OCI-LY3 (cell line): ENCODE results near the gene AKAP3.

Experiments used
- H2AFZ ChIP-seq: fragments of 200-600, 300-600 bp; shearing (Covaris generic); 2 replicates; pipeline ENCODE4 v1.6.0; 2014; ENCODE audit warnings: antibody characterized with exemption, low read depth, low read length
- H3K27ac ChIP-seq: fragments of 200-600, 300-600 bp; sonication (generic); 2 replicates; pipeline ENCODE4 v1.5.1; 2014; ENCODE audit warnings: mild to moderate bottlenecking, low read length, moderate library complexity, mixed read lengths
- H3K27me3 ChIP-seq: fragments of 200-600, 300-600 bp; sonication (generic); 2 replicates; pipeline ENCODE4 v1.6.1; 2014; ENCODE audit warnings: low read depth, low read length, mixed read lengths
- H3K36me3 ChIP-seq: fragments of 200-600, 300-600 bp; sonication (generic); replicated peaks from 2 replicates; pipeline ENCODE3; 2014; ENCODE audit warnings: low read depth, low read length, mixed read lengths
- H3K4me1 ChIP-seq: fragments of 300-600, 200-600 bp; sonication (generic); 2 replicates; pipeline ENCODE4 v1.6.1; 2014; ENCODE audit warnings: low read length, mixed read lengths
- H3K4me2 ChIP-seq: fragments of 200-600, 300-600 bp; sonication (generic); 2 replicates; pipeline ENCODE4 v1.6.1; 2014; ENCODE audit warnings: low read length, mixed read lengths
- H3K4me3 ChIP-seq: fragments of 300-600, 200-600 bp; sonication (generic); 2 replicates; pipeline ENCODE4 v1.5.1; 2014; ENCODE audit warnings: antibody characterized with exemption, mild to moderate bottlenecking, low read length, moderate library complexity
- H3K79me2 ChIP-seq: fragments of 300-600, 200-600 bp; shearing (Covaris generic); 2 replicates; pipeline ENCODE4 v1.6.1; 2014; ENCODE audit warnings: mild to moderate bottlenecking, low read length, mixed read lengths
- H3K9ac ChIP-seq: fragments of 300-600, 200-600 bp; shearing (Covaris generic); 2 replicates; pipeline ENCODE4 v1.6.0; 2014; ENCODE audit warnings: mild to moderate bottlenecking, low read length, moderate library complexity
- H3K9me3 ChIP-seq: fragments of 200-600, 300-600 bp; shearing (Covaris generic); 2 replicates; pipeline ENCODE4 v1.6.1; 2014; ENCODE audit warnings: low read length, mixed read lengths; ENCODE audit not compliant: insufficient read depth
- H4K20me1 ChIP-seq: fragments of 200-600, 300-600 bp; sonication (generic); 2 replicates; pipeline ENCODE4 v1.6.1; 2016; ENCODE audit warnings: low read length, mixed read lengths; ENCODE audit not compliant: insufficient read depth
- EZH2phosphoT487 ChIP-seq: fragments of 200-600 bp; shearing (Covaris generic); IDR thresholded peaks from 2 replicates; pipeline ENCODE4 v1.6.1; 2018; ENCODE audit warnings: antibody characterized with exemption, mixed run types, low read depth
- TF ChIP-seq, protein P1 (sequence below): fragments of 200-600, 300-600 bp; sonication (generic); IDR thresholded peaks from 2 replicates; pipeline ENCODE4 v1.5.1; 2014; ENCODE audit warnings: antibody characterized with exemption, low read length, low read depth

The AKAP3 gene

DNA sequence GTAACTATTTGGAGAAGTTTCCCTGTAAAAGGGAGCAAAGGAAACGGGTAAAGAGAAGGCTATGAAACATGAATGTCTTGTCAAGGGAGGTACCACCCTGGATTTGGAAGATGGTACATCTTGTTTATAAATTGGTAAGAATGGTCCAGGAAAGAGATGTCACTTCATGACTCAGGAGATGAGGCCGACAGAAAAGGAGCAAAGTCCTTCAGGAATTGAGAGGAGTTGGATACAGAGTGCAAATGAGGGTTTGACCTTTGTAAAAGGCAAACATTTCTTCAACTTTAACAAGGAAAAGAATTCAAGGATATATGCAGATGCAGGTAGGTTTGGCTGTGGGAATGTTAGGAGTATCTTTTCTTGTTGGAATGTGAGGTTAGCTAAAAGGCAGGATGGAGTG is 30.9 kb upstream of the AKAP3 start:
- no peak overlapping the region for H3K9ac ChIP-seq
- no peak overlapping the region for H3K27ac ChIP-seq
- no peaks in the 10 kb centered on the region for H4K20me1 ChIP-seq
- H3K4me3 ChIP-seq: no peak overlapping the region
- H3K9me3 ChIP-seq: no peaks in the 10 kb centered on the region
- no peak overlapping the region for H2AFZ ChIP-seq
- no peaks in the 10 kb centered on the region for H3K27me3 ChIP-seq
- H3K79me2 ChIP-seq: no peaks in the 10 kb centered on the region
- H3K4me2 ChIP-seq: no peak overlapping the region
- H3K4me1 ChIP-seq: no peaks in the 10 kb centered on the region
- H3K36me3 ChIP-seq: peaks cover 13% of the 10 kb centered on the region
- TF ChIP-seq, protein P1, sequence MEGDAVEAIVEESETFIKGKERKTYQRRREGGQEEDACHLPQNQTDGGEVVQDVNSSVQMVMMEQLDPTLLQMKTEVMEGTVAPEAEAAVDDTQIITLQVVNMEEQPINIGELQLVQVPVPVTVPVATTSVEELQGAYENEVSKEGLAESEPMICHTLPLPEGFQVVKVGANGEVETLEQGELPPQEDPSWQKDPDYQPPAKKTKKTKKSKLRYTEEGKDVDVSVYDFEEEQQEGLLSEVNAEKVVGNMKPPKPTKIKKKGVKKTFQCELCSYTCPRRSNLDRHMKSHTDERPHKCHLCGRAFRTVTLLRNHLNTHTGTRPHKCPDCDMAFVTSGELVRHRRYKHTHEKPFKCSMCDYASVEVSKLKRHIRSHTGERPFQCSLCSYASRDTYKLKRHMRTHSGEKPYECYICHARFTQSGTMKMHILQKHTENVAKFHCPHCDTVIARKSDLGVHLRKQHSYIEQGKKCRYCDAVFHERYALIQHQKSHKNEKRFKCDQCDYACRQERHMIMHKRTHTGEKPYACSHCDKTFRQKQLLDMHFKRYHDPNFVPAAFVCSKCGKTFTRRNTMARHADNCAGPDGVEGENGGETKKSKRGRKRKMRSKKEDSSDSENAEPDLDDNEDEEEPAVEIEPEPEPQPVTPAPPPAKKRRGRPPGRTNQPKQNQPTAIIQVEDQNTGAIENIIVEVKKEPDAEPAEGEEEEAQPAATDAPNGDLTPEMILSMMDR: no peak
- TF ChIP-seq EZH2phosphoT487: no peak

DNA sequence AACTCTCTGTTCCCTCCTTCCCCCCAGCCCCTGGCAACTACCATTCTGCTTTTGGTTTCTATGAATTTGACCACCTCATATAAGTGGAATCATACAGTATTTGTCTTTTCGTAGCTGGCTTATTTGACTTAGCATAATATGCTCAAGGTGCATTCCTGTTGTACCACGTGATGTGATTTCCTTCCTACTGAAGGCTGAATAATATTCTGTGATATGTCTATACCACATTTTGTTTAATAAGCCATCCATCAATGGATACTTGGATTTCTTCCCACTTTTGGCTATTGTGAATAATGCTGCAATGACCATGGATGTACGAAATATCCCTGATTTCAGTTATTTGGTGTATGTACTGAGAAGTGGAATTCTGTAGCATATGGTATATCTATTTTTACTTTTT is 16.4 kb upstream of the AKAP3 start:
- no peak overlapping the region for H3K9ac ChIP-seq
- H4K20me1 ChIP-seq: no peaks in the 10 kb centered on the region
- no peaks in the 10 kb centered on the region for H3K27me3 ChIP-seq
- peaks cover 87% of the 10 kb centered on the region for H3K36me3 ChIP-seq
- no peaks in the 10 kb centered on the region for H3K9me3 ChIP-seq
- 0 out of 2 replicates have a peak, but pooled peaks cover 3% of the 10 kb centered on the region for H3K79me2 ChIP-seq
- H3K4me1 ChIP-seq: peaks cover 30% of the 10 kb centered on the region
- H3K4me2 ChIP-seq: no peak overlapping the region
- TF ChIP-seq, protein P1: no peak
- TF ChIP-seq EZH2phosphoT487: no peak
- H3K4me3 ChIP-seq: no peak overlapping the region
- no peak overlapping the region for H2AFZ ChIP-seq
- H3K27ac ChIP-seq: no peak overlapping the region

DNA sequence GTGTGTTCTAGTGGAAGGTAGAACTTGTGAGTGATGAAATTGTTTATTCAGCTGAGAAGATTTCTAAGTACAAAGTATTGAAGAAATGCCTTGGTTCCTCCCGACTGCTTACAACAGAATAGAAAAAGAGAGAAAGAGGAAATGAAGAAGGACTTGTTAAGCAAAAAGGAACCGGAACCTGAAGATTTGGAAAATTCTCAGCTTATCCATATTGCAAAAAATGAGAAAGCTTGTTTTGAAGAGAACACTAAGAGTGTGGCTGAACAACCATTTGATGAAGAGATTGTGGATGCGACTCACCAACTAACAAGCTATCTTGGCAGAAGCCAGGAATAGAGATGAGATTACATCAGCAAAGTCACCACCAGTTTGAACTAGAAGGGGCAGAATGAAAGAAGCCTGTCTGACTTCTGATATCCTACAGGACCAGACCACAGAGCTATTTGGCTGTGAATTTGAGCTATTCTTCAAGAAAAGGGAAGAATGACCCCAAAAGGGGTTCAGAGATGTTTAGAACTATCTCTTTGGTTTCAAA is 15.2 kb upstream of the AKAP3 start:
- Histone ChIP-seq H4K20me1 (no peaks in the 10 kb centered on the region), H3K4me3 (no peak overlapping the region), H3K9me3 (no peaks in the 10 kb centered on the region), H3K27me3 (no peaks in the 10 kb centered on the region), H2AFZ (no peak overlapping the region), H3K36me3 (peaks cover 87% of the 10 kb centered on the region), H3K4me2 (peak overlapping the region; percentile 19; the same call in 1 of the 2 replicates), H3K27ac (peak overlapping the region; percentile 28), H3K9ac (no peak overlapping the region; the same call in 1 of the 2 replicates), H3K79me2 (0 out of 2 replicates have a peak, but pooled peaks cover 3% of the 10 kb centered on the region), H3K4me1 (peaks cover 36% of the 10 kb centered on the region)
- TF ChIP-seq EZH2phosphoT487: no peak

DNA sequence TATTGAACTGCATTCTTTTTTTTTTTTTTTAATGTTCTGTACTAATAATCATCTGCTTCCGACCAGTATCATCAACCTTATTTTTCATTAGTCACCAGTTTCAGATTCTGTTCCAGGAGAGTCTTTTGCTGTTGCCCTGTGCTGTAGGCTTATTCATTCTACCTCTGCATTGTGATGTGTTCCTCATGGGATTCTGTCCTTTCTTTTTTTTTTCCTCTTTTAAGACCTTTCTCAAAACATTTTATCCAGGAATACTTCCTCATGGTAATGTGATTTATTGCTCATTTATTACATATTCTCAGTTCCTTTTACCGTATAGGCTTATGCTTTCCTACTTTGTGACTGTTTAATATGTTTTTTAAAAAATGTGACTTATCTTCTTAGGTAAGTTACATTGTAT is 4.8 kb upstream of the AKAP3 start:
- no peaks in the 10 kb centered on the region for H3K9me3 ChIP-seq
- no peak overlapping the region for H3K9ac ChIP-seq
- H3K4me1 ChIP-seq: peaks cover 22% of the 10 kb centered on the region
- peaks cover 33% of the 10 kb centered on the region for H3K36me3 ChIP-seq
- H3K27ac ChIP-seq: no peak overlapping the region
- no peaks in the 10 kb centered on the region for H4K20me1 ChIP-seq
- H3K79me2 ChIP-seq: peaks cover 52% of the 10 kb centered on the region
- TF ChIP-seq, protein P1: no peak
- no peak for TF ChIP-seq EZH2phosphoT487
- peak overlapping the region; percentile 15; the same call in 1 of the 2 replicates for H3K4me2 ChIP-seq
- H3K27me3 ChIP-seq: no peaks in the 10 kb centered on the region
- H2AFZ ChIP-seq: no peak overlapping the region
- no peak overlapping the region for H3K4me3 ChIP-seq
